NCI-H2227 (cell line): Measurements from ENCODE around the gene PRUNE1.
A peak's percentile ranks its signal among the peaks of the same experiment; 100 is the strongest.

Experiments
- DNase-seq: peaks from one replicate; lab custom pipeline; 2025; ENCODE audit not compliant: unreplicated experiment; lab: John Stamatoyannopoulos, UW

PRUNE1 gene, protein sequence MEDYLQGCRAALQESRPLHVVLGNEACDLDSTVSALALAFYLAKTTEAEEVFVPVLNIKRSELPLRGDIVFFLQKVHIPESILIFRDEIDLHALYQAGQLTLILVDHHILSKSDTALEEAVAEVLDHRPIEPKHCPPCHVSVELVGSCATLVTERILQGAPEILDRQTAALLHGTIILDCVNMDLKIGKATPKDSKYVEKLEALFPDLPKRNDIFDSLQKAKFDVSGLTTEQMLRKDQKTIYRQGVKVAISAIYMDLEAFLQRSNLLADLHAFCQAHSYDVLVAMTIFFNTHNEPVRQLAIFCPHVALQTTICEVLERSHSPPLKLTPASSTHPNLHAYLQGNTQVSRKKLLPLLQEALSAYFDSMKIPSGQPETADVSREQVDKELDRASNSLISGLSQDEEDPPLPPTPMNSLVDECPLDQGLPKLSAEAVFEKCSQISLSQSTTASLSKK

DNA sequence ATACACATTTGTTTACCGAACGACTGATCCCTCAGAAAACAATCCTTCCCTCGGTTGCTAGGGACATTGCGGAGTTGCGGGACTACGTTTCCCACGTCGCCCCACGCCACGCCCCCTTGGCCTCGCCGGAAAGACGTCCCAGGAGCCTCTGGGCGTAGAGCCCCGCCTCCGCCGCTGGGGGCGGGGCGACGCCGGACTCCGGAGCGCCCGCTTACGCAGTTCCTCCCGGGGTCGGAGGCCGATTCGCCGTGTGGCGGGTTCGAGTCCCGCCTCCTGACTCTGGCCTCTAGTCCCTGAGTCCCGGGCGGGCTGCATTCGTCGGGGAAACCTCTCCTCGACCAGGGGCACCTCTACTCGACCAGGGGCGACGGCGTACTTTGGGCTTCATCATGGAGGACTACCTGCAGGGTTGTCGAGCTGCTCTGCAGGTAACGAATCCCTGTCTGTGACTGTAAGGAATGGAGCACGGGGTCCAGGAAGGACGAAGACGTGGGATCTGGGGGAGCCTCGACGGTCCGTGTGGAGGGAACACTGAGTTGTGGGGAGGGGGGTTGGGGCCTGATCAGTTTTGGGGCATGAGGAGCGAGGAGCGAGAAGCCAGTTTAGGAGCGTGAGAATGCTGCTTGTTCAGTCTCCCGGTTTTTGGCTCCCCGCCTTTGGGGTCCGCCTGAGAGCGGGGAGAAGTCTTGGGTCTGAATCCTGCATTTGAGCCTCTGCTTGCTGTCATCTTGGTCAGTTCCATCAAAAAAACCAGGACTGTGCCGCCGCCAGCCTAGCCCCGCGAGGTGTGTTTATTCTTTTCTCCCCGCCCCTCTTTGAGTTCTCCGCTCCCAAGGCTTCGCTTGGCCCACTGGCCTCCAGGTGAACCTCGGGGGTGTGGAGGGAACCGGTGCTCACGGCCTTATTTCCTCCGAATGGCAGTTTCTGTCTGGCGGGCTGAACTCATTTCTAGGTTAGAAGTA is at the start of gene PRUNE1:
TSS of gene PRUNE1 (plus strand) at position 206 of the 962 bp plus-strand sequence. CDS start at position 390, 184 bp downstream.
- DNase-seq = peak; percentile 99

DNA sequence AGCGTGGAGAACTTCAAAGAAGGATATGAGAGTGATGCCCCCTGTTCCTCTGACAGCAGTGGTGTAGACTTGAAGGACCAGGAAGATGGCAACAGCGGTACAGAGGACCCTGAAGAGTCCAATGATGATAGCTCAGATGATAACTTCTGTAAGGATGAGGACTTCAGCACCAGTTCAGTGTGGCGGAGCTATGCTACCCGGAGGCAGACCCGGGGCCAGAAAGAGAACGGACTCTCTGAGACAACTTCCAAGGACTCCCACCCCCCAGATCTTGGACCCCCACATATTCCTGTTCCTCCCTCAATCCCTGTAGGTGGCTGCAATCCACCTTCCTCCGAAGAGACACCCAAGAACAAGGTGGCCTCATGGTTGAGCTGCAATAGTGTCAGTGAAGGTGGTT is 47.6 kb upstream of the PRUNE1 start:
- DNase-seq = no peak

DNA sequence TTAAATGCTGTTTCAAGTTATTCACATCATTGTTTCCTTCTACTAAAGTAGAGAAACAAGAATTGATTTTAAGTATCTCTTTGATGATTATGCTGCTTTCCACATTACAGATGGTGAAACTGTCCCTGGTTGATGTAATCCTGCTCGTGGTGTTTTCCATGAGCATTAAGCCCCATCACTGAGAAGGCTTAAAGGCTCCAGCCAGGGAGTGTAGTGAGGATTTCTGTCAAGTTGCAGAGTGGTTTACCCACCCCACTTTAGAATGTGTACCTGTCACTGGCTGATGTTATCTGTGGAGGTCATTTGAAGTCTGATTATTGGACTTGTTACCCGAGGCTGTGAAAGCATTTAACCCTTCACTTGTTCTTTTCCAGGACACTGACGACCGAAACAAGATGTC is 46.5 kb upstream of the PRUNE1 start:
- no peak for DNase-seq

DNA sequence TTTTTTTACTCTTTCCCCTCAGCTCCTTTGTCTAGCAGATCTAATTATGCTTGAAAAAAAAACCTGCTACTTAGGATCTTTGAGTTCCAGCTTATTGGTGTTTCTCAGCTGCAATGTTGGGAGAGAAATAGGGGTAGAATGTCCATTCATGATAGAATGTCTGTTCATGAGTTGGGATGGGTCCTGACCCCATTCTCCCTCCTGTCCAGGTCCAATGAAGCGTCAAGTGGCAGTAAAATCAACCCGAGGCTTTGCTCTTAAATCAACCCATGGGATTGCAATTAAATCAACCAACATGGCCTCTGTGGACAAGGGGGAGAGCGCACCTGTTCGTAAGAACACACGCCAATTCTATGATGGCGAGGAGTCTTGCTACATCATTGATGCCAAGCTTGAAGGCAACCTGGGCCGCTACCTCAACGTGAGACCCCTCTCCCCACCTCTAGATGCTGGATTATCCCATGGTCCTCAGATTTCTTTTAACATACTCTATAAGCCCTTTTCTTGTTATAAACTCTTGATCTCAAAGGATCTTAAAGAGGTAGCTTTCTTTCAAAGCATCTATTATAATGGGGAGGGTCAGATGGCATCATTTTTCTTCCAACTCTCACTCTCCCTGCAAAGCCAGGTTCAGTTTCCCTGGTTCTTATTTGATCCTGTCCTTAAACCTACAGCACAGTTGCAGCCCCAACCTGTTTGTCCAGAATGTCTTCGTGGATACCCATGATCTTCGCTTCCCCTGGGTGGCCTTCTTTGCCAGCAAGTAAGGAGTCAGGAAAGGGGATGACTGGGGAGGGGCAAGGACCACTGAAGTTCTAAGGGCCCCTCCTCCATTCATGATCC is 44.7 kb upstream of the PRUNE1 start:
- no peak for DNase-seq

DNA sequence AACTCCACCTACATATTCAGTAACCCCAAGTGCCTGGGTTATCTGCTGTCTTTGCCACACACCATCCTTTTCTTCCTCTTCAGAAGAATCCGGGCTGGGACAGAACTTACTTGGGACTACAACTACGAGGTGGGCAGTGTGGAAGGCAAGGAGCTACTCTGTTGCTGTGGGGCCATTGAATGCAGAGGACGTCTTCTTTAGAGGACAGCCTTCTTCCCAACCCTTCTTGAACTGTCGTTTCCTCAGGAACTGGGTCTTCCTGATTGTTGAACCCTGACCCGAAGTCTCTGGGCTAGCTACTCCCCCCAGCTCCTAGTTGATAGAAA is 44.1 kb upstream of the PRUNE1 start:
- DNase-seq = no peak

DNA sequence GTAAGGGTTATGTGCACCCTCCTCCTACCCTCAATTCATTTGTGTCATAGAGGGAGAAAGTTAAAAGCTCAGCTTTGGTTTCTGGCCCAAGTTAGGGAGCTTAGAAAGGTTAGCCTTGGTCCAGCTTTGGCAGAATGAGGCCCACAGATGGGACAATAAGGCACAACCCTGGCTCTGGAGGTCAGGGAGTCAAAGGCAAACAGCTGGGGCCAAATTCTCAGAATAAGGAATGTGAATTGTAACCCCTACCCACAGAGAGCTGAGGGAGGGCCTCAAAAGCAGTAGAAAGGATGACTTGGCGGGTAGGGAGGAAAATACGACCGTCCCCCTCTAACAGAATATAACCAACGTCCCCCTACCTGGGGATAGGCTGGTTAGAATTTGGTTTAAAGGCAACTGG is 42.6 kb upstream of the PRUNE1 start:
- DNase-seq = no peak

DNA sequence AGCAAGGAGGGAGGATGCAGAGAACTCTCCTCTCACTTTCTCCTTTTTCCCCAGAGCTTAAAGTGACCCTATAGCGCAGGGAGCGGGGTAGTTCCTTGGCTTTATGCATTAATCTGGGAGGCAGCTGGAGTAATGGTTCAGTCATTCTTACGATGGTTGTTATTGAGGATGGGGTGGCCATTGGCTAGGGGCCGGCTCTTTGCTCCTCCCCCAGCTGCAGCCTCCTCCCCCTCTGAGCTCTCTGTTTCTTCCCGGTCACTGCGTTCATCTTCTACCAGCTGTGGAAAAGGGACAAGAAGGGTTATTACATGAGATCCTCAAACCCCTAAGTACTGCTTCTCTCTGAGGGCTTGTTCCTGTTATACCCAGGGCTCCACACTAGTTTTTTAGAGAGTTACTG is 42.2 kb upstream of the PRUNE1 start:
- no peak for DNase-seq

DNA sequence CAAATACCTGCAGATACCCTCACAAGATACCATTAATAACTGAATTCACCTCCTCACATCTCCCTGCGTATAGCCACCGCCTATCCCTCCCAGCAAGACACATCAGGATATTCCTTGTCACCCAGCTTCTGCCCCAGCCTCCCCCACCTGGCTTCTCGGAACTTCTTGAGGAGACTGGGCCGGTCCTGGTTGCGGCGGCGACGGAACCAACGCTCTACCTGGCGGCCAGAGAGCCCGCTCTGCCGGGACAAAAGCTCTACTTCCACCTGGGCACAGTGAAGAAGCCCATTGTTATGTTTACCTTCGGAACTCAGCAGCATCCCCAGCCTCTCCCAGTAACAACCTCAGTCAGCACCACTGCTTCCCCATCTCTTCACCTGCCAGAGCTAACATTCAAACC is 40.3 kb upstream of the PRUNE1 start:
- no peak for DNase-seq

DNA sequence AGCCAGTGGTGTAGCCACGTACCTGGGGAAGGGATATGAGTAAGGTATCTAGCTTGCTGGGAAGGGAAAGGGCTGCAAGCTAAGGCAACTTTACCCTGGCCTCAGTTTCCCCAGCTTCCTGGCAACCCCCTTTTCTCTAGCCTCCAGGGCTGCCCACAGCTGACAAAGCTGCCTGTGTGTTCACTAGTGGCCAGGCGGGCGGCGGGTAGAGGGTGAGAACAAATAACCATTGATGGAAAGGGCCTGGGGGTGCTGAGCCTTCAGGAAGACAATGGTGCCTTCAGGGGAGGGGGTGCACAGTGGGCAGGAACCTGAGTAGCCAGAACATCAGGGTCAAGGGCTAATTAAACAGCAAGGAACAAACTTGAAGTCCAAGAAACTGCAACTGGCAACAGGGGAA is 39.8 kb upstream of the PRUNE1 start:
- no peak for DNase-seq

DNA sequence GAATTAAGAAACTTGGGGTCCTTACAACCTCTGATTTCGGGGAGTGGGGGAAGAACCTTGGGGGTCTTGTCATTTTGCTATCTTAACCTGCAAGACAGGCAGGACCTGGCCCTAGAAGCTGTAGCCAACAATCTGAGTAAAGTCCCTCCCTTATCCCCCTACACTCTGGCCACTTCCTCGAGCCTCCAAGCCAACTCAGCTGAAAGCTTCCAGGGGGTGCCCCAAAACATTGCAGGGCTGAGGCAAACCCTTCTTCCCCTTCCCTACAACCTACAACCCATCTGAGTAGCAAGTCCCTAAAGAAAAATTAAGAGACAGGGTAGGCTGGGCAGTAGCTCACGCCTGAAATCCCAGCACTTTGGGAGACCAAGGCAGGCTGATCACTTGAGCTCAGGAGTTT is 38.6 kb upstream of the PRUNE1 start:
- no peak for DNase-seq

DNA sequence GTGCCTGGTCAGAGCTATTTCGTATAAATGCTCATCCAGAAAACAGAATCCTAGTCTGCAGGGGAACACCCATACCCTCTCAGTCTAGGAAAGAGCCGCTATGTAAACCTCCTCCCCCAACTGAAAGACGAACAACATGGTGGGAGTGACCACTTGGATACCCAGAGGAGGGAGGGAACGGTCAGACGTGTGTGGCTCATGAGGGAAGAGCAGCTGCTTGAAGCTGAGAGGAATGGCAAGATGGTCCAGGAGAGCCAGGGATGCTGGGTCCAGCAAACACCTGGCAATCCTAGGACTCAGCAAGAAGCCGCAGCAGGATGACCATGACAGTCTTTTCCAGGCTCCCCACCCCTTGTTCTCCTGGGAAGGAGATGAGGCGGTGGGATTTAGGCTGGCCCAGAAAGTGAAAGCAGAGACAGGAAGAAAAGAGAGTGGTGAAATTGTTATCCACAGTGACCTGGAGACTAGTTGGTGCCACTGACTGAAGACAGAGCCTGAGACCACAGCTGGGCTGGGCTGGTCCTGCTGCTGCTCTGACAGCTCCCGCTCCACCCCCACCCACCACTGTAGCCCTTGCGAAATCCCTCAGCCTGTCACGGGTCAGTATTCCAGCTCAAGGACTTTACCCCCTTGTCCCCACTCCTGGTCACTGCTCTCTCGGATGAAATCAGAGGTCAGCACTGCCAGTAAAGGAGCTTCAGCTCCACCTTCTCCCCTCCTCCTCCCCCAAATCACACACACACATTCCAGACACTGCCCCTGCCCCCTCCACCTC is 37.3 kb upstream of the PRUNE1 start:
- DNase-seq = peak; percentile 57

DNA sequence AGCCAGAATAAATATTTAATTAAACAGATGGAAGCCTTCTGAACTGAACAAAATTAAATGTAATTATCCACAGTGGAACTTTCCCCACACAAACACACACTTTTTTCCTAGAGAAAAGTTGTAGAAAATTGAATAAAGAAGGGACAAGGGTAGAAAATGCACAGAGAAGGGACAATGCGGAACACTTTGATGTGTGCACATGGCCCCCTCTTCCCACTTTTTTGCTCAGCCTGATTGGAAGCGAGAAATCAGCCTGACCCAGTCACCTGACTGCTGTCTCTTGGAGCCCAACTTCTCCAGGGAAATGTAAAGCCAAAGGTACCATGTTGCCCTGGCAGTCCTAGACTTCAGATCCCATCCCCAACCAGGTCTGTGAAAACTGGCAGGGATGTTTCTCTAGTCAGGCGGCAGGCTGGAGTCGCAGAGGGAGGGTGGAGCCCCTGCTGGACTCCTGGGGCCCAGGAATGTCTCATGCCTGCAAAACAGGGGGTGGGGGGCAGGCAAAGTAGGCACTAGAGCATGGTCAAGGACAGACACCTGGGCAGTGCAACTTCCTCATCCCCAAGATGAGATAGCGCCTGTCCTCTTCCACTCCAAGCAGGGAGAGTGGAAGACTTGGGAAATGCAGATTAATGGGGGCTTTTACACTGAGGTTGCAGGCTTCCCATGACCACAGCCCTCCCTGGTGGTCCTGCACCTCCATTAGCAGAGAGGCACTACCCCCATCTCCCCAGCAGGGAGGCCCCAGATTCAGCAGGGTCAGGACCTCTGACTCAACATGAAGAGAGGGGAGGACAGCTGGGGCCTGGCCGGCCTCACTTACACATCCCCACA is 36.4 kb upstream of the PRUNE1 start:
- no peak for DNase-seq

DNA sequence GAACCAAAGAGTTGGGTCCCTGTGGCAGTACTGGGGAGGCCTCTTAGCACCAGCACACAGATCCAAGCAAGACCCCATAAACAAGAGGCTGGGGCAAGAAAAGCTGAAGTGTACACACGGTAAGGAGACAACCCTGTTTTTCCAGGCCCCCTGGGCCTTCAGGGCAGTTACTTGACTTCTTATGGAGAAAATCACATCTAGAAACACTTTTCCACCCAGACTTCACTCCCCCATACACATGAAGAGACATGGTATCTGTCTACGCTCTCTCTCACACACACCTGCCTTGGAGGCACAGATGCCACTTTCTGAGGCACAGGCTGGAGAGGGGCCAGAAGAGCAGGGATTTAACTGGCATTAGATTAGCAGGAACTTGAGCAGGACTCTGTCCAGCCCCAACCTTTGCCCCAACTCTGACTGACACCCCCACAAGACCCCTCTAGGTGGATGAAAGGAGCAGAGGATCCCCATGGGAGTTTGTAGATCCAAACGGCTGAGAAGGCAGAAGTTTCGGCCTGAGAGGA is 35.8 kb upstream of the PRUNE1 start:
- no peak for DNase-seq

DNA sequence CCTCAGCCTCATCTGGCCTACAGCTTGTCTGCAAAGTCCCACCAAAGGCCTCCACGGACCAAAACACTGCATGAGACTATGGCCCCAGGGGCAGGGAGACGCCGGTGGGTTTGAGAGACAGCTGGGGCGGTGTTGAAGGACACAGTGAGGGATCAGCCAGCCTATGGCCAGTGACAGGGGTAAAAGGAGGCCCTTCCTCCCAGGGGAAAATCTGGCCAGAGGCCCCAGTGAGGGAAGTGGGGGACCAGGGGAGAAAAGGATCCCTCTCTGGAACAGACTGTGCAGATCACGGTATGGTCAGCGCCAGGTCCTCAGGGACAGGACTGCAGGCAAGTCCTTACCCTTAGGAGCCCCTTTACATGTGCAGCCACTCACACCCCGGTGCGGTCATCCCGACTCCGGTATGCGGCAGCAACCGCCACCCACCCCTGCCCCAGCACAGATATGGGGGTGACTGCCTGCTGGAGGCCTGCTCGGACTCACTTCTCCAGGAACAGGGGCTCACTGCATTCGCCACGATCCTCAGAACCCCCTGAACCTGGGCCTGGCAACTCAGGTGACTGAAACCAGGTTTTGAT is 34.9 kb upstream of the PRUNE1 start:
- no peak for DNase-seq

DNA sequence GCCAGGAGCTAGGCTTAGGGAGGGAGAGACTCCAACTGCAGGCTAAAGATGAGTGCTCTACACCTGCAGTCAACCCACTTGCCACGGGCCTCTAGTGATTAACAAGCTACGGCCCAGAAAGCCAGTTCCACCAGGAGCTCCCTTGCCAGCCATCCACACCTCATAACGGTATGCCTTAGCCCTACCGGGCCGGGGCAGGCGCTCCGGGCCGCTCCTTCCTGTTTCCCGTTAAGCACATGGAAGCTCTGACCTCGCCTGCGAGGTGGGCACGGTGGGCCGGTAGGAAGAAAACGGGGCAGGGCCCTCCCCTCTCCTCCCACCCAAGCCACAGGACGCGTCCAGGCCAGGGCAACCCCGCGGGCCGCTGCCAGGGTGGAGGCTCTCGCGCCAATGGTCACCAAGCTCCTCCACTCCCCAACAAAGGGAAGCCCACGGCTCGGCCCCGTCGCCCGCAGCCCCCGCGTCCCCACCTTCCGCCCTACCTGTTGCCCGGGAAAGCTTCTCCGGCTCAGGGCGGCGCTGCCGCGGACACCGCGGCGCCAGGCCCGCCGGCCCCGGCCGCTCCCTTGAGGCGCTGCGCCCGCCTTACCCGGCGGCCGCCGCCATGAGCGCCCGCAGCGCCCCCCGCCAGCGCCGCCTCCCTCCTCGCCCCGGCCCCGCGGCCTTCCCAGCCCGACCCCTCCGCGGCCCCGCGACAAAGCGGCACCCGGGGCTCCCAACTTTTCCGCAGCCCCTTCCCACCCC is 34.2 kb upstream of the PRUNE1 start:
- peak; percentile 62 for DNase-seq

DNA sequence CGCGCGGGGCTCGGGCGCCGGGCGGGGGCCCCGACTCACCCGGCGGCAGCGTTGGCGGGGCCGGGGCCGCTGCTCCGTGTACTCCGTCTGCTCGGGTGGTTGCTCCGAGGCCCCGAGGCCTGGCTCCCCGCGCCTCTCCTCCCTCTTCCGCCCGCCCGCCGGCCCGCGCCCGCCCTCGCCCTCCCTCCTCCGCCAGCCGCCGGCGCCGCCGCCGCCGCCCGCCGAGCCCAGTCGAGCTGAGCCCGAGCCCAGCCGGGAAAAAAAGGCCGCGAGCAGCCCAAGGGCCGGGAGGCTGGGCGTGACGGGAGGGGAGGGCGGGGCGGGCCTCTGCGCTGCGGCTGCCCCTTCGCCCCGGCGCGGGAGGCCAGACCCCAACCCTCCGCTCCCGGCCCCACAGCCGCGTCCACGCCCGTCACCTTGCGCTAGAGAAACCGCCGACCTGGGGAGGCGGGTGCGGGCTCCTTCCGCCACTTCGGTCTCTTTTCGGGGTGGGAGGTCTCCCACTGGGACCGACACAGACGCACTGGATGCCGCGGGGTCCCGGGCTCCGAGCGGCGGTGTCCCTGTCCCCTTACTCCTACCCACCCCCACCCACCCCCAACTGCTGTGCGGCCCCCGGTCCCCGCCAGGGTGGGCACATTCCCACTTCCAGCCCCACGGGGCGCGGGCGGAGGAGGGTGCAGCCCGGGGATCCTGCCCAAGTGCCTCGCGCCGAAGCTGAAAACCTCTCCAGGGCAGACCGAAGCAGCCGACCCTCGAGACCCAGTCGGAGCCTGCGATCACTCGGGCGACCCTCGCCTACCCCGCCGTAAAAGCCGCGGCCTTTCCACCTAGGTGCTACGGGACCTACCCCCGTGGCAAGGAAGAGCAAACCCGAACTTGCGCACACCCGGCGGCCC is 33.4 kb upstream of the PRUNE1 start, which contains the start of gene CERS2:
TSS of gene CERS2 (minus strand) at position 256 of the 899 bp plus-strand sequence. CDS start 5,745 bp downstream, outside the sequence.
- peak; percentile 90 for DNase-seq

DNA sequence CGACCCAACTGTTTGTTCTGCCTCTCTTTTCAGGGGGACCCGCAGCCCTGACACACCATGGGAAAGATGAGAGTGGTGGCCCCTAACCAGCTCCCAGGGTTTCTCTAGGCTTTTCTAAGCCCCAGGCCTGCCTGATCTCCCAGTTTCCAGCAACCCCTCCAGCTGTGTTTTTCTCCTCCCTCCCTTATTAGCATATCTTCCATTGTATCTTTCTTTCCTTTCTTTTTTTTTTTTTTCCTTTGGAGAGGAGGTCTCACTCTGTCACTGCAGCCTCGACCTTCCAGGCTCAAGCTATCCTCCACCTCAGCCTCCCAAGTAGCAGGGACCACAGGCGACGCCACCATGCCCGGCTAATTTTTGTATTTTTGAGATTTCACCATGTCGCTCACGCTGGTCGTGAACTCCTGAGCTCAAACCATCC is 31.8 kb upstream of the PRUNE1 start:
- no peak for DNase-seq
